HG03045 (cell line): ENCODE data around the gene UNK.

Source experiments
- ATAC-seq: cut with Tn5 transposase; IDR thresholded peaks from one replicate; pipeline ENCODE4 v1.9.1; 2021; ENCODE audit warnings: mild to moderate bottlenecking, moderate library complexity; ENCODE audit not compliant: unreplicated experiment

UNK gene

DNA sequence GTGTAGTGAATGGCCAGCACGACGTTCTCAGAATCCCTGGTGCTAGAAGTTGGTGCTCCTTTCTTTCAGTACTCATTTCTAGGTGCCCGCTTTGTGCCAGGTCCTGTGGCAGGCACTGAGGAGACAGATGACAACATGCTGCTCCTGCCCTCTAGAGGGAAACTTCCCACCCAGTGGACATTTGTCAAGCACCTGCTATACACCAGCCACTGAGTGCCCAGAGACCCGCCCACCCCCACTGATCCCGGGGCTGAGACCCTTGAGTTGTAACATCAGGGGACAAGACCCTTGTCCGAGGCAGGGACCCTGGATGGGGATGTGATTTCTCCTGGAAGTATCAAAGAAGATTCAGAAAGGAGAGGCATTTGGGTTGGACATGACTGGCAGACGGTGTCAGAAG is 34.5 kb downstream of the UNK start:
- no peak for ATAC-seq

DNA sequence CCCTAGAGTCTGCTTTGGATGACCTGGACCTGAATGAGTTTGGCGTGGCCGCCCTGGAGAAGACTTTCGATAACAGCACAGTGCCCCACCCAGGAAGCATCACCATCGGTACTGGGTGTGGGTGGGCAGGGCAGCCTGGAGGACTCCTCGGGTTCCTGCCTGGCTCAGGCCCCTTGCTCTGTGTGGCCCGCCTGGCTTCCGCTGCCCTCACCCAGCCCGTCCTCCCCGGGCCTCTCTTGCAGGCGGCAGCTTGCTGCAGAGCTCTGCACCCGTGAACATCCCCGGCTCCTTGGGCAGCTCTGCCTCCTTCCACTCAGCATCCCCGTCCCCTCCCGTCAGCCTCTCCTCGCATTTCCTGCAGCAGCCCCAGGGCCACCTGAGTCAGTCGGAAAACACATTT is 35.1 kb downstream of the UNK start:
- ATAC-seq = no peak

DNA sequence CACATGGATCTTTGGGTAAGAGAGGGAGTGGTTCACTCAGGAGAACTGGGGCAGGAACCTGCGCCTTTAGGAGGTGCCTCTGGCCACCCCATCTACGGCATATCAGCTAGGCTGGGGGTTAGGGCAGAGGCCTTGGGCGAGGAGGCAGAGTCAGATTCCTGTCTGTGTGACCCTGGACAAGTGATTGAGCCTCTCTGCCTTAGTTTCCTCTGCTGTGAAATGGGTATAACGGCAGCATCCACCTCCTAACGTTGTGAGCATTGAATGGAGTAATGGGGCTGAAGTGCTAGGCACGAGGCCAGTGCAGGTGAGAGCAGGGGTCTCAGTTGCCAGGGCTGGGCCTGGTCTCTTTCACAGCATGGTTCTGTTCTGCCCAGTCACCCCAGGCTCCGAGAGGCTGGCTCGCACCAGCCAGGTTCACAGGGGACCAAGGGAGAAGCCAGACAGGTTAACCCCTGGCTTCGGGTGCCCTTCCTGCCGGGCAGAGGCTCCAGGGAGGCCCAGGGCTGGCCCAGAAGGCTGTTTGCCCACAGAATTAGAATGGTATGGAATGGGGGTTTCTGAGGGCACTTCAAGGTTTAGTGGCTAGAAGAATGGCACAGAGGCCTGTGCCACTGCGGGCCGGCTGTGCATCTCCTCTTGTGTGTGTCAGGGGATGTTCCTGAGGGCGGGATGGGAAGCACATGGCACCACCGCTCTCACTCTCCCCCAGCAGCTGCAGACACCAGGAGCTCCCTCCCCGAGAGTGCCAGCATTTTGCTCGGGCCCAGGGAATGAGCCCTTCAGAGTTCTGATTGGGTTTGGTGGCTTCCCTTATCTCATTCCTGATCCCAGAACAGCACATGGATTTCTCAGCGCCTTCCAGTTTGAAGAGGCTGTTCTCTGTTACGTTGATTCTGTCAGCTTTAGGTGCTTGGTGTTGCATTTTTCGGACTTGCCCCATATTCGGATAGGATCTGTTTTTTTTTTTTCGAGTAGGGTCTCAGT is 35.8 kb downstream of the UNK start:
- ATAC-seq = no peak

DNA sequence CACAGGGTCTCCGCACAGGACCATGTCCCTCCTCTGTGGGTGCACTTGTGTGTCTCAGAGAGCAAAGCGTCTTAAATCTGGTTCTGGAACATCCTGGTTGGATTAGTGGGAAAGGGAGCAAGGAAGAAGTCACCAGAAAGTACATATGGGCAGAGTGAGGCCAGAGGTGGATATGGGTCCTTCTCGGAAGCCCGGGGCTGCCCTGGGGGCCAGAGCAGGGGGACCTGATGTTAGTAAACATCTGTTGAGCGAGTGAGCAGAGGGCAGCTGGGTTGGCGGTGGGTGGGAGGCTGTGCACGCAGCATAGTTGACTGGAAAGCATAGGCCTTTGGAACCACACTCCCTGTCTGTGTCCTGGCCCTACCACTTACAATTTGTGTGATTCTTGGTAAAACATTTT is 36.9 kb downstream of the UNK start:
- no peak for ATAC-seq

DNA sequence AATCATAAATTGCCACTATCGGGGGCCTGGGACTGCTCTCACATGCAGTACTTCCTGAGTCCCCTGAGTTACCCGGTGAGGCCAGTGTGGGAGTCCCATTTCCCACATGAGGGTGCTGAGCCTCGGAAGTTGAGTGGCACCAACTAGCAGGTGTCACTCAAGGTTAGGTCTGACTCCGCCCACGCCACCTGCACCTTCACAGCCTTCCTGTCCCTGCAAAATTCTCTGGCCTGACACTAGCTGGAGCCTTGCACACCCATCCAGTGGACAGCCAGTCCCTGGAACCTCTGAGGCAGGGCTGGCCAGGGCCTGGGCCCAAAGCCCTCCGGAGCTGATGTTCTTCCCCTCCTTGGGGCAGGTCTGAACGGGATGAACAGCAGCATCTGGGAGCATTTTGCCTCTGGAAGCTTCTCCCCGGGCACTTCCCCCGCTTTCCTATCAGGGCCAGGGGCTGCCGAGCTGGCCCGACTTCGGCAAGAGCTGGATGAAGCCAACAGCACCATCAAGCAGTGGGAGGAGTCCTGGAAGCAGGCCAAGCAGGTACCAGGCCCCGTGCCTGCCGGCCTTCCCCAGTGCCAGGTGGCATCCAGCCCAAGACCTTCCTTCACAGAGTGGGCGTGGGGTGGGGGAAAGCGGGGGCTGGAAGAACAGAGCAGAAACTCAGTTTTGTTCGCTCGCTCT is 37.7 kb downstream of the UNK start:
- no peak for ATAC-seq

DNA sequence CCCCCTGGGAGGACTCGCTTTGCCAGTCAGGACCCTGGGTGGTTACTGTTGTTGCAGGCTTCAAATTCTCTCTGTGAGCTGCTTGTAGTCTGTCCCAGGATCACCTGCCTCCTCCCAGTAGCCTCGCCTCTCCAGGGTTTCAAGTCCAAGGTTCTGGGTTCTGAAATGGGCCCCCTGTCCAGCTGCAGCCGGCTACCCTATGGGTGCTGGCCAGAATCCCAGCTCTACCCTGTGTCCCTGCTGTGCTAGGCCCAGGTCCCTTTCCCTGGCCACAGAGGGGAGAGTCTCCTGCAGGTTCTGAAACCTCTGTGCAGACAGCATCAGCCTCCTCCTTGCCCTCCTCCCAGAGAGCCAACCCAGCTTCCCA is 38.2 kb downstream of the UNK start:
- ATAC-seq = no peak

DNA sequence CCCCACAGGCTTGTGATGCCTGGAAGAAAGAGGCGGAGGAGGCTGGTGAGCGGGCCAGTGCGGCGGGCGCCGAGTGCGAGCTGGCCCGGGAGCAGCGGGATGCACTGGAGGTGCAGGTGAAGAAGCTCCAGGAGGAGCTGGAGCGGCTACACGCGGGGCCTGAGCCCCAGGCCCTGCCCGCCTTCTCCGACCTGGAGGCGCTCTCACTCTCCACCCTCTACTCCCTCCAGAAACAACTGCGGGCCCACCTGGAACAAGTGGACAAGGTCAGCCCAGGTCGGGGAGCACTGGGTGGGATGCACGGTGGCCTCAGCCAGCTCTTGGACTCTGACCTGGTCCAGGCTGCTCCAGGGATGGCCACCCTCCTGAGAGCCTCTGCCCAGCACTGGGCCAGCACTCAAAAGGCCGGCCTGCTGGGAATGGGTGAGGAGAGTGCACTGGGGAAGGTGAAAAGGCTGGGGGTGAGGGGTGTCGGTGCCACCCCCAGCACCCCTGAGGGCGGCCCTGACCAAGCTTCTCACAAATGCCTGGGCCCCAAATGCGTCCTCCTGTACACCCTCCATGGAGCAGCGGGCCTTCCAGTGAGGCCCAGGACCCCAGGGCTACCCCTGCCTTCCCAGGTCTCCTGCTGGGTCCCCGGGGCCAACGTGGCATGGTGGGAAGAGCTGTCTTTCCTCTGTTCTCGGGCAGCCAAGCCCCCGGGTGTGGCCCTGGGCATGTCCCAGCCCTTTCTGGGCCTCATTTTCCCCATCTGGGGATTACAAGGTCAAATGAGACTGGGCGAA is 38.8 kb downstream of the UNK start:
- no peak for ATAC-seq

DNA sequence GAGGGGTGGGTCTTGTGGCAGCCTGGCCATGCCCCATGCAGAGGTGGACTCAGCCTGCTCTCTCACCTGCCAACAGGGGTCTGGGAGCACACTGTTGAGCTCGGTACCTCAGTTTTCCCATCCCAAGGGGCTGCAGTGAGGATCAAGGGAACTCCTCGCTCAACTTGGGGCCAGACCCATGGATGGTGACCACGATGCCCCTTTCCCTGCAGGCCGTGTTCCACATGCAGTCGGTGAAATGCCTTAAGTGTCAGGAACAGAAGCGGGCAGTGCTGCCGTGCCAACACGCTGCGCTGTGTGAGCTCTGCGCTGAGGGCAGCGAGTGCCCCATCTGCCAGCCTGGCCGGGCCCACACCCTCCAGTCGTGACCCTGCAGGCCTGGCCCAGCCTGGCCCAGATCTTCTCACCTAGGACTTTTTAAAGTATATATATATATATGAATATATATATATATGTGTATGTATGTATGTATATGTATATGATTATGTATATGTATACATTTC is 39.5 kb downstream of the UNK start:
- ATAC-seq = no peak

DNA sequence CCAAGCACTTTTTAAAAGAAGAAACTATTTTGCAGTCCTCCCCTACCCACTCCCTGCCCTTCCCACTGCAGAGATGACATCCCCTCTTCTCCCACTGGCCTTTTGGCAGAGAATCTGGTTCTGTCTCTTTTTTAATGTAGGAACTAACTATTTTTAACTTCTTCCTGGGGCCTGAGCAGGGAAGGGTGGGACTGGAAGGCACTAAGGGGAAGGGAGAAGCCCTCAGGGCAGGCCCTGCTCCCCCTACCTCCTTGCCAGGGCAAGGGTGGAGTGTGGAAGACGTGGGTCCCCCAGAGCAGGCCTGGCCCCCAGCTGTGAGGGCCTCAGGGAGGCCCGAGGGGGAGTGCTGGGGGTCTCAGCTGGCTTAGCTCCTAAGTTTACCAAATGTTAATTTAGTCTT is 40.1 kb downstream of the UNK start:
- no peak for ATAC-seq

DNA sequence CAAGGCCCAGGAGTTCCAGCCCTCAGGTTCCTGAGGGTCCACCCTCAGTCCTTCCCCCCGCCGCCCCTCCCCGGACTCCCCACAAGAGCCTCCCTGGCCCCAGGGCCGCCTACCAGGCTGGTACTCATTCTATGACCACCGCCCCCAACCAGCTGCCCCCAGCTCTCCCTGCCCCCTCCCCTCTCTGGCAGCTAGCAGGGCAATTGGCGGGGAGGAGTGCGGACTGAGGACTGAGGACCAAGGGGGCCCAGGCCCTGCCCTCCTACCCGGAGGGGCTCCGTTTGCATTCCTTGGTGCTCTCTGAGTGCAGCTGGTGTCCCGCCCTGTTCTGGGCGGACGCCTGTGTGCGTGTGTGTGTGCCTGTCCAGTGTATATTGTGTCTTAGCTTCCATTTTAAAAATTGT is 40.5 kb downstream of the UNK start:
- ATAC-seq = no peak

DNA sequence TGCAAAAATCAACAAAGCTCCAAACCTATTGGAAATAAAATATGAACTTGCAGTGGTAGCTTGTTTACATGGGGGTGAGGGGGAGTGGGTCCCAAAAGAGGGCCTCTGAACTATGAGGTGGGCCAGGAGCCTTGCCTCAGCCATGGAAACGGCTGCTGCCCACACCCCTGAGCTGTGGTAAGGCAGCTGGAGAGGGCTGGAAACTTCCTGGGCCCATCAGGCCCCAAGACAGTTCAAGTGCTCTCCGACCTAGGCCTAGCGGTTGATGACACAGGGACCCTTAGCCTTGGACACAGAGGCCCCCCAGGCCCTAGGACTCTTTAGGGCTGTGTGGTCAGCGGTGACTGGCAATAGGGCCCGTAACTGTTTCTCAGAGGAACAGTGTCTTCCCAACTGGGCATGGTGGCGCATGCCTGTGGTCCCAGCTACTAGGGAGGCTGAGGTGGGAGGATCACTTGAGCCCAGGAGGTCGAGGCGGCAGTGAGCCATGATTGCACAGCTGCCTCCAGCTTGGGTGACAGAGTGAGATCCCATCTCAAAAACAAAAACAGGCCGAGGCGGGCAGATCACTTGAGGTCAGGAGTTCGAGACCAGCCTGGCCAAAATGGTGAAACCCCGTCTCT is 41.3 kb downstream of the UNK start:
- ATAC-seq = no peak

DNA sequence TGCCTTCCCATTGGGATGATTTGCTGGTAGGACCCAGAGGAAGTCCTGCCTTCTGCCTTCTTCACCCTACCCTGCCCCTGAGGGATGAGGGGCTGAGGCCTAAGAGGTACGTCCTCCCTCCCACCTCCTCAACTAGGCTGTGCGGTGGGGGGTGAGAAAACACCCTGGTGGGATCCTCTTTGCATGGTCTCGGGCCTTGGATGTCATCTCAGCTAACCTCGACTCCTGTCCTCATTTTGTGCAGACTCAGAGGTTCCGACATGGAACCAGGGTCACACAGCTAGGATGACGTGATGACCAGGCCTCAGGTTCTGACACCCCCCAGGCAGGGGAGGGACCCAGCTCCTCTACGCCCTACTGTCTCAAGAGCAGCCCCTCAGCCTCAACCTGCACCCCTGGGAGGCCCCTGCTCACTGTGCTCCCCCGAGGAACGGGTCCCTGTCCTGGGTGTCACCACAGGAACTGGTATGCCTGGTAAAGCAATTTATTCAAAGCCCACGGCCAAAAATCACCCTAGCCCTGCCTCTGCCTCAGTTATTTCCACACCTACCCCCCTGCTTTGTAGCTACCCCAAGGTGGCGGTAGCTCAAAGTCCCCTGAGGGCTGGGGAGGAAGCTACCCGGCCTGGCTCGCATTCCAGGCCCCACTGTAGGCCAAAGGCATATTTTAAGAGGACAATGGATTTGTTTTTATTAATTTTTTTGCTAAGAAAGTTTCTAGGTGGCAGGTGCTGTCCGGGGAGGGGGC is 42.1 kb downstream of the UNK start:
- no peak for ATAC-seq

DNA sequence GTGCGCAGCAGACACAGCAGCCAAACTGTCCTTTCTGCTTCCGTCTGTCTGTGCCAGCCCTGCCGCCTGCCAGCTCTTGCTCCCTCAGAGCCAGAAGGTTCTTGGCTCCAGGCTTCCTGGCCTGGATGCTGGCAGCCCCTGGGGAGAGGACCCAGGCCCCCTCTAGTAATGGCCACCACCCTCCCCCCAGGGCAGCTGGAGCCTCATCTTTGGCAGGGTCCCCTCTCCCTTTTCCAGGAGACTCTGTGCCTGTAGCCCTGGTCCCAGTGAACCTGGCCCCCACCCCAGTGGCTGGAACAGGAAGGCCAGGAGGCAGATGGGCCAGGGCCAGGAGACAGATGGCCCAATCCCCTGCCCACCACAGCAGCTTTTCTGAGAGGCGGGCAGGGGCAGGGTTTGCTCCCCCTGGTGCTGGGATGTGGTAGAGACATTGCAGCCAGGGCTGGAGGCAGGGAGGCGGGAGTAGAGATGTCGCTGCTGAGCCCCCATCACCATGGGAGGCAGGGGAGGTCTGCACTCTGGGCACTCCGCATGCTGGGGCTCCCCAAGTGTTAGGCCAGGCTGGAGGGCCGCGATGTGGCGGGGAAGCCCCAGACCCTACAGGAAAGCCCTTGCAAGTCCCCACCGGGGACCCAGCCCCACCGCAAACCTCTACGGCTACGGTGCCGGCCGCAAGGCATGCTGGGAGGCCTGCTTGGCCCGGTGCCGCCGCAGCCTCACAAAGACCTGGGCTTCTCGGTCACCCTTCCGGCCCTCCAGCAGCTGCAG is 42.9 kb downstream of the UNK start:
- ATAC-seq = no peak

DNA sequence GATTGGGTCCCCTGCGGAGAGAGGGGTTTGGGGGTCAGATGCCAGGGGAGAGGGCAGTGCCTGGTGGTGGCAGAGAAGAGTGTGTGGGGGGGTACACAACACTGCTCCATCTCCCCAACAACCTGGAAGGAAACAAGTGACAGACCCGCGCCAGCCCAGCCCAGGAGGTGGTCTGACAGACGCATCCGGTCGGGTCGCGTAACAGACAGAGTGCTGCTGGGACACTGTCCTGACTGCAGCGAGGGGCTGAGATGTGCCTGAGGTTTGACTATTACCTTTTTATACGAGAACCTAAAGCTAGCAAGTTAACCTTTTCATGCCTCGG is 43.4 kb downstream of the UNK start:
- no peak for ATAC-seq

DNA sequence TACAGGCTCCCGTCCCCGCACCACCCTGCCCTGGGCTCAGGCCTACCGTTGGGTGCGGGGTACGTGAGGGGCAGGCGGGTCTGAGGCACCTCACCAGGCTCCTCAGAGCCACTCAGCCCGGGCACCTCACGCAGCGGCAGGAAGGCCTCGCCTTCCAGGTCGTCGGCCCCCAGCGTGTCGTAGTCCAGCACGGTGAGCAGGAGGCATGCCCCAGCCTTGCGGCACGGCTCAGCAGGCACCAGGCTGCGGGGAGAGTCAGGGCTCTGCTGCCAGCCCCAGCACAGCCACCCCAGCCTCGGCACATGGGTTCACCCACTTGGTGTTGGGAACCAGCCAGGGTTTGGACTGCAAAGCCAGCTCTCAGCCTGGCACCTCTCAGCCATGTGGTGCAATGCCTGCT is 44.1 kb downstream of the UNK start:
- no peak for ATAC-seq

DNA sequence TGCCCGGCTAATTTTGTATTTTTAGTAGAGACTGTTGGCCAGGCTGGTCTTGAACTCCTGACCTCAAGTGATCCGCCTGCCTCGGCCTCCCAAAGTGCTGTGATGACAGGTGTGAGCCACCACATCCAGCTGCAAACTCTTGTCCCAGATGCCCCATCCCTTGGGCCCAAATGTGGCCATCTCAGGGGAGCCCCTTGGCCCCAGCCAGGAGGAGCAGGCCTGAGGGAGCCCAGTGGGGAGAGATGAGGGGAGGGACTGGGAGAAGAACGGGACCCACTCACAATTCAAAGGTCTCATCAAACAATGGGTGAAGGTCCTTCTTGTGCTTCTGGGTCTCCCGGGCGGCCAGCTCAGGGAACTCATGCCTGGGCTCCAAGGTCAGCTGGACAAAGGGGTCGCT is 45.1 kb downstream of the UNK start:
- ATAC-seq = no peak

DNA sequence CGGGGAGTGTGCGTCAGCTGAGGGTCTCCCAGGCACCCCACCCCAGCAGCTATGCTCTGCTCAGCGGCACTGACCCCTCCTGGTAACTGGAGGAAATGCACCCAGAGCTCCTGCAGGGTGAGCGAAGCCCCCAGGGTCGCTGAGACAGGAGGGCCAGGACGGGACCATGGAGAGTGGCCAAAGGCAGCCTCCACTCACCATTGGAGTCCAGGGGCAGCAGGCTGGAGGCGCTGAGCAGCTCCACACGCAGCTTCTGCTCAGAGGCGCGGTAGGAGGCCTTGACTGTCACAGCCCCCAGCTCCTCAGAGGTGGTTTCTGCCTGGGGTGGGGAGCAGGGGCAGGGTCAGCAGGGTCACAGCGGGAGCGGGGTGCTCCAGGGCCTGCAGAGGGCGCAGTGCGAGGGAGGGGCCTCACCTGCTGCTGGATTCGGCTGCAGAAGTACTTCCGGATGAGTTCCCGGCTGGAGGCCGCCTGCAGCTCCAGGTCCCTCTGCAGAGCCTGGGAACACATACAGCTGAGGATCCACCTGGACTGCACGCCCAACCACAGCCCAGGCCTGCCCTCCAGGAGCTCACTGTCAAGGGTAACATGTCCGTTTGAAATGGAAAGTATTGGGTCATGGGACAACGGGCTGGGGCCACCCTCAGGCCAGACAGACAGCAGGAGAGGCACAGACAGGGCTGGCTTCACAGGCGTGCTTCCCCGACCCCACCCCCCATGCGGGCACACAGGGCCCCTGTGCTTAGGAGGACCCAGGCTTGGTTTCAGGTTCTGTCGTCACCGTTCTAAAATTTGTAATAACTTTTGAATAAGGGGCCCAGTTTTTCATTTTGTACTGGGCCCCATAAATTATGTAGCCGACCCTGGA is 45.8 kb downstream of the UNK start:
- no peak for ATAC-seq

DNA sequence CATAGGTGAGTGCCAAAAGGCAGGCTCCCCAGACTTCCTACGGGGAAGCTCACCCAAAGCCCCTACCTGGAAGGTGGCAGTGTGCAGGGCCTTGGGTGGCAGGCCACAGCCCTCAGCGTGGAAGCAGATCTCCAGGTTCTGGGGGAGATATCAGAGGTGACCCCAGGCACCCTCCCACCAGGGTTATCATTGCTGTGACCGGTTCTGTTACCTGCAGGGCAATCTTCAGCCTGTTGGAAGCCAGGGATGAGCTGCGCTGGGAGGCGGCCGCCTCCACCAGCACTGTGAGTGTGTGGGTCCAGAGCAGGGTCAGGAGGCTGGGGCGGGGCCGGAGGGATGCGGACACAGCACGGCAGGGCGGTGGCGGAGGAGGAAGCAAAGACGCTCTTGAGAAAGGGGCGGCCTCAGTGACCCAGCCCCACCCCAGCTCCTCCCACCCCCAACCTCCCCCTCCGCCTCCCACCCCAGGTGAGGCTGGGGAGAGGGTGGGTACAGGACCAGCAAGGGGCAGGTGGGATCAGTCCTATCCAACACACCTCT is 46.5 kb downstream of the UNK start:
- no peak for ATAC-seq
